GM21737 (cell line): ENCODE results near the gene GTPBP8.
A peak's percentile ranks its signal among the peaks of the same experiment; 100 is the strongest.
"Not testable (repeated sequence)": the region's sequence is repeated elsewhere in the genome, so short reads cannot be mapped to it uniquely, and the experiment has no call there.

ENCODE experiments used
- ATAC-seq: cut with Tn5 transposase; IDR thresholded peaks from one replicate; pipeline ENCODE4 v1.9.1; 2021; ENCODE audit warnings: mild to moderate bottlenecking, moderate library complexity; ENCODE audit not compliant: unreplicated experiment

GTPBP8 gene

DNA sequence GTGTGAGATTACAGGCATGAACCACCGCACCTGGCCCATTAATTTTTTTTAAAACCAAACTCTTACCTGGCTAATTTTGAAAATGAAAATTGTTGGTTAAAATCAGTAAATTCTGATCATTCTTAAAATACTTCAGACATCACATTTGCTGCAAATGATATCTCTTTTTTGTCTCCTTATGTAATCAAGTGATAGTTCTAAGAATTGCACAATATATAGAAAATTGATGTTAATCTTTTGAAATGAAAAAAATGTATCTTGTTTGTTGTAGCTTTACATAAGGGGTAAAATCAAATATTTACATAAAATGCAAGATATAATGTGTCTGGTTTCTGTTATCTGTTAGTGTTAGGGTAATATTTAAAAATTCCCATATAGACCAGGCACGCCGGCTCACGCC lies 5.0 kb downstream of the GTPBP8 start:
- no peak for ATAC-seq

DNA sequence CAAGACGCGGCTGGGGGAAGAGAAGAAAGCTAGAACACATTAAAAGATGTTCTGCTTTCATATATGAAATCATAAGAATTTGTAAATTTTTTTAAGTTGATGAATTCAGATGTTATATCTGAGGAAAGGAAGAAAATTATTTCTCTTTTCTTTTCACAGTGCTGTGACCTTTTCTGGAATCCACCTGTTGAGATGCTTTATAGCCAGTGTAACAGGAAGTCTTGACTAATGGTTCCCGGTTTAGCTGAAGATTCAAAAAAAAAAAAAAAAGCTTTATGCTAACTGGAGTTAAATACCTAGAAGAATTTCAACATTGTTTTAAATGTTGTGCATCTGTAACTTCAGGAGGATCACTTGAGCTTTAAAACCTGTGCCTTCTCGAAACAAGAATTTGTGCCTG lies 9.9 kb downstream of the GTPBP8 start:
- no peak for ATAC-seq

DNA sequence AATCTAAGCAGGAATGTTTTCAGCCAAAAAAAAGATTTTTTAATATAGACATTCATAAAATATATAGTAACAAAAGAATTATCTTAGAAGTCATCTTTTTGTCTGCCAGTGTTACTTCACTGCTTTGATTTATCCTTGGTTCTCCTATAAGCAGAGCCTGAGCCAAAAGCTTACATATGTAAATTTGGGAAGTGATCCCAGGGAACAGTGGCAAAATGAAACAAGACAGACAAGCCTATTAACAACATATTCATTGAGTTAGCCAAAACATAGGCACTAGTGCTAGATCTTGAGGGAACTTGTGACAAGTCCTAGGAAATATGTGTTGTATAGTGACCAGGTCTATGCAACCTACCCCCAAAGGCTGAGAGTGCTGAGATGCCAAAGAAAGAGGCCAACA lies 11.3 kb downstream of the GTPBP8 start:
- ATAC-seq = no peak

DNA sequence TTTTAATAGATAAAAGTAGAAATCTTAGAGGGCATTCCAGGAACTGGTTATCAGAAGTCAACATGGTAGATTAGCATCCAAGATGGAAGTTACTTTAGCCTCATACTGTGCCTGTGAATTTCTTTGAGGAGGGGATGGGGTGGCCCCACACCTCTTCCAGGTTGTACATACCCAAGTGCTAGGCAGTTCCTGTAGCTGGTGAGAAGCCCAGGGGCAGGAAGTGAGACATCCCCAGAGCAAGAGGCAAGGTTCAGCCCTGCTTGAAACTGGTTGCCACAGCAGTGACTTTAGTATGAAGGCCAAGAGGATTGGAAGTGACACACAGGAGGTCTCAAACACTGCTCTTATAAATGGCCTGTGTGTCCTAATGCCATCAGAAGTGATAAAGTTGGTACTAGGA lies 11.9 kb downstream of the GTPBP8 start:
- no peak for ATAC-seq

DNA sequence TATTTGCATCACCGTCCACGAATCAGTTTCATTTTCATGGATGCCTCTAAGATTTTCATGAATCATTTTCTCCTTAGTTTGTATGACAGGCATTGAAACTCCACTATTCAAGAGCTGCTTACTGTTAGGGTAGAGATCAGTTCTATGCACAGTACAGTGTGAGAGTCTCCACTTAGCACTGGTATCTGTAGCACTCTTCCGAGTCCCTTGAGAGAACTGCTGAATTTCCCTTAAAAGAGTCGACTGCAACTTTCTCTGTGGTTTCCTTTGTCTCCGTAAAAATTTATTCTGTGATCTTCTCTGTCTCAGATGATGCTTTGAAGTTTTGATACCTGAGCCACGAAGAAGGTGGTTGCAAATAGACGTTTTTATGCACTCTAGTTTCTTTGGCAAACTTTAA lies 14.8 kb downstream of the GTPBP8 start:
- ATAC-seq = no peak

DNA sequence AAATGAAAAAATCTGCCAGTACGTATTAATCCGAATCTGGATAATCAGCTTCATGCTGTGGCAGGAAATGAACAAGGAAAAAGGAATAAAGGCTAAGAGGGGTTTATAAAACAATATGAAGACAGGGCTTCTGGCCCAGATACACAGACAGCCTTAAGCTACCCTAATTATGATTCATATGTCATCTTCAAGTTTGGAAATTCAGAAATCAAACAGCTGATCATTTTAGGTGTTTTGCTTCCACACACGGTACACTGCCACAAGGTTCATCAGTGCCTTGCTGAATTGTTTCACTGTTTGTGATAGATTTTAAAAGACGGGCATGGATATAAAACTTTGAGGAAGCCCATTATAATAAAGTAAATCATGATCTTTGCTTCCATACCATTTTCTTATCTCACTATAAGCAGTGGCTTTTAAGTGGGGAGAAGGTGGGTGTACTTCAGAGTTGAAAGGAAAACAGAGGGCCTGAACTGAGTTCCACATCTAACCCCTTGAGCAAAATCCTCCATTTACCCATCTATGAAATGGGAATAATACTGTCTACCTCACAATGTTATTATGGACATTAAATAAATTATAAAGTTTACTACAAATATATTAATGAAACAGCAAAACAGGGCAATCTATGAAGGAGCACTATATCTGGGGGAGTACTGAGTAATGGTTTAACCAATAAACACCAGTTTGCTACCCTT lies 15.7 kb downstream of the GTPBP8 start:
- no peak for ATAC-seq

DNA sequence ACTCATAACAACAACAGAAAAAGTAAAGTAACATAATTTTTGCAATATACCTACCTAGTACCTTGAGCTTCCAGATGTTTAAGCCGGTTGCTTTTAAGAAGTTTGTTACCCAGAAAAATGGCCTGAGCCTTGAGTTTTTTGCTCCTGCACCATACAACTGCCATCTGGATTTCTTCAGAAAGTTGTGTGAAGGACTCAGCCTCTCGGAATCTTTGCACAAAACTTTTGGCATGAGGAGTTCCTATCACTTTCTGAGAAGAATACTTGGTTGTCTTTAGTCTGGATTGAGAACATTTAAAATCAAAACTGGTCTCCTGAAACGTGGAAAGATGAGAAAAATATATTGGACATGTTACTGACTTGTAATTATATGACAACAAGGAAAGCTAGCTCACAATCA lies 17.3 kb downstream of the GTPBP8 start:
- no peak for ATAC-seq

DNA sequence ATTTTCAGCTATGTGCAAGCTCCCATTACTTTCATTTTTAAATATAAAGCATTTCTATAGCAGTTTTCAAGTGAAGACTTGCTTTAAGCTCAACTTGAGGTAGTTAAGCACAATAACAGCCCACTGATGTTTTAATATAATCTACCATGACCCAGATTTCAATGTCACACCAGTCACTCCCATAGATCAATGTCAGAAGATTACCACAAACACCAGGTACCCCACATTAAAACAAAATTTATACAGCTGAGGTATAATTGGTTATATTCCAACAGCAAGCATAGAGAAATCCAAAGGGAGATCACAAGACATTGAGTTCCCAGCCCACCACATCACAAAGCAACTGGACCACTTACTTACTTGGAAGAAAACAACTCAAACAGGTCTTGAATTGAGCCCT lies 22.8 kb downstream of the GTPBP8 start:
- no peak for ATAC-seq

DNA sequence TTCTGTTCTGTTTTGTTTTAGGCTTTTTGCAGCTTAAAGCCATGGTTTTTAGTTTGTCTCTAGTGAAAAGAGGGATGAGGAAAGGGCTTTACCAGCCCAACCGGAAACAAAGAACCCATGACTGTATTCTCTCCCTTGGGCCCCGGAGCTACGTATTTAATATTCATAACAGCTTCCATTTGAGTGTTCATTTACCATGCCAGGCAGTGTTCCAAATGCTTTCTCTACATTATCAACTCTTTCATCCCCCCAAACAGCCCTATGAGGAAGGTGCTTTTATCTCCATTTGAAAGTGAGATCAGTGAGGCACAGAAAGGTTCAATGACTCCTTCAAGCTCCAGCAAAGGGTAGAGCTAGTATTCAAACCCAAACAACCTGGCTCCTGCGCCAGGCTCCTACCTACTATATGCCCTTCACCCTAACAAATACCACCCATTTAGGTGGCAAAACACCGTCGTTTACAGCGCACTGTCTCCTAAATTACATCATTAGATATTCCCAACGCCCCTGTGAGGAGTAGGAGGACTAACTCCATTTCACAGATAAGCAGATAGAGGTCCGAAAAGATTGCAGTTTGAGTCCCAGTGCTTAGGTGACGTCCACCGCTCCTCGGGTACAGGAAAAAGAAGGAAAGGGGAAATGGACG lies 27.9 kb downstream of the GTPBP8 start:
- no peak for ATAC-seq

DNA sequence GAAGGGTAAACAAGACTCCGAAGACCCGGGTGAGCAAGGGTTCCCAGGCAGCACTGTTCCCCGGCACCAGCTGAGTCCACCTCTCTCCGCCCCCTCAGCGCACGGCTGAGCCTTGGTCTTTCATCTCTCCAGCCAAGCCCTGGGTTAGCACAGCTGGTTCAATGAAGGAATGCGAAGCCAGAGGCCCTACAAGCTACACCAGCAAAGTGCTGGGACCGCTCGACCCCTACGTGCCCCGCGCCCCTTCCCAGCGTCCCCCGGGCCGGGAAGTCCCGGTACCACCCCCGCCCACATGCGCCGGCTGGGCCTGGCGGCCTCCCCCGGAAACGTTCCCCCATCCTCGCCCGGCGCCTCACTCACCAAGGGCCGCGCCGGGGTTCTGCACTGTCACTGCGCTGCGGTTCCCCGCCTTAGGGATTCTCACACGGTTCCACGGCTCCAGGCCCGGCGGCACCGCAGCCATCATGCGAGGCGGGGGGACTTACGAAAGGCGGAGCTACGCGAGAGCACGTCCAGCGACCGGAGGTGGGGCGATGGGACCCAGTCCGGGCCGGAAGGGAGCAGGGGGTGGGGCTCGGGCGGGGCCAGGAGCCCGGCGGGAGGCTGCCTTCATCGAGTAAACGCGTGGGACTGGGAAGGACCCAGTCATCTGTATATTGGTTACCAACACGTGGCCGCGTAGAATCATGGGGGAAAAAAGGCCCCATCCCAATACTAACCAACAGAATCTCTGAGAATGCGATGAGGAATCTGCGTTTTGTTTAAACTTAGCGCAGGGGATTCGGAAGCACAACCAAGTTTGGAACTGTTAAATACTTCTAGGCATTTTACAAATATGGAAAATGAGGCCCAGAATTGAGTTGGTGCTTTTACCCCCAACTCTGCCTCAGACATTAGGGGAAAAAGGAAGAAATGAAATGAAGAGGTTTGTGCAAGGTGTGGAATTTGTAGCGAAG lies 28.7 kb downstream of the GTPBP8 start:
- ATAC-seq = peak; percentile 92

DNA sequence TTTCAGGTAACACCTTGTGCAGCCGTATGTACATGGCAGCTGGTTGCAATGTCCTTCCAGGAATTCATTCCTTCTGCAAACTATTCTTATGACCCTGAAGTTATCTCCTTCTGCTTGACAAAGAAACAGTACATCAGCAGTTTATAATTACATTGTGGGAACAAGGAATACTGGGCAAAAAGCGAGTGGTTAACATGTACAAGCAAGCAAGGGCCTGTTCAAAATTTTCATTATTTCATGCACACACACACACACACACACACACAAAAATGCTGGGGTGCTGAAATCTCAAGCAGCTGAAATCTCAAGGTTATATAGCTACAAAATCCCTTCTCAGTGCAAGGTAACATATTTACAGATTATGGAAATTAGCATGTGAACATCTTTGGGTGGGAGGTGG lies 30.7 kb downstream of the GTPBP8 start:
- ATAC-seq = no peak

DNA sequence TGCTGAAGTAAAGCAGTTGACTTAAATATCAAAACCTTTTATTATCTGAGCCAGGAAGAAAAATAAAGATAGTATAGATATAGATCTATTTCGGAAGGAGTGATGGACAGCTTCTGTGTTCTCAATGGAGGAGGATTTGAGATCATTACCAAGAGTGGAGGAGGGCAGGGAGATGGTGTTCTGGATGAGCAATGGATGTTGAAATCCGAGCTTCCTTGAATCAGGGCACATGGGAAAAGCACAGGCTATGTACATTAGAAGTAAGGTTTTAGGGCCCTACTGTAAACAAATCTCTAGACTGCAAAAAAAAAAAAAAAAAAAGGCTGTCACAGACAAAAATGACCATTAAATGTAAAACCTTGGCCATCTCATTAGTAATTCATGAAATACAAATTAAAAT lies 43.2 kb downstream of the GTPBP8 start:
- ATAC-seq = no peak

DNA sequence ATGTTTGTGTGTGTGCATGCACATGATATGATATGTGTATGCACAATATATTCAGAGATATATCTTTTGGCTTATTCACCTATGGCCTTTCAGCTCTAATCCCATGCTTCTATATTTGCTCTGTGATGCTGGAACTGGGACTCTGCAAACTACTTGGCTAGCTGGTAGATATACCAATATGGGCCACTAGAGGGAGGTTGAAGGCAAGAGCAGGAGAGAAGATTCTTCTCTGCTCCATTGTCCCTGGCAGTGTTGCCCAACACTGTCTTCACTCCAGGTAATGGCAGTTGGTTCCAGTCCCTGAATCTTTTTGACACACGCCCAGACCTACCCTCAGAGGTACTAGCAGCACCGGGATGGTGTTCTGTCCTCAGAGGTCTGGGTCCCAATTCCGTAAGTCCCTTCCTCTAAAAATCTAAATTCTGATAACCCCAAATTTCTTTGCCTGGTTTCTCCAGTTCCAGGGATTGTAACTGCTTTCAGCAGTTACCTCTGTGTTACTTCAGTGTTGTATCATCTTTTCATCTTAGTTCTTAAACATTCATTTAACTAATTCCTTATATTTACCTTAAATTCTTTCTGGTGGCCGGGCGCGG lies 44.7 kb downstream of the GTPBP8 start:
- no peak for ATAC-seq

DNA sequence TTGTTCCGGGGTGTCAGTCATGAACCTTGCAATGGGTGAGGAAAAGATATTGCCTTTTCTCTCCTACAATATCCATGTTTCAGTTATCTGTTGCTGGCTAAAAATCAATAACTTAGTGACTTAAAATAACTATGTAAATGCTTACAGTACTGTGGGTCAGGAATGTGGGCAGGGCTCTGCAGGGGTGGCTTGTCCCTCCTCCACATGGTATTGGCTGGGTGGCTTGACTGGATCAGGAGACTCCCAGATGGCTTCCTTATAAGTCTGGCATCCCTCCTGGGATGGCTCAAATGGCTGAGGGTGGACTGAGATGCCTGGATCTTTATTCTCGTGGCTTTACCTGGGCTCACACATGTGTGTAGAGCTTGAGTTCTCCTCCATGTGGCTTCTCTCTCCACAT lies 47.5 kb downstream of the GTPBP8 start:
- ATAC-seq = no peak

DNA sequence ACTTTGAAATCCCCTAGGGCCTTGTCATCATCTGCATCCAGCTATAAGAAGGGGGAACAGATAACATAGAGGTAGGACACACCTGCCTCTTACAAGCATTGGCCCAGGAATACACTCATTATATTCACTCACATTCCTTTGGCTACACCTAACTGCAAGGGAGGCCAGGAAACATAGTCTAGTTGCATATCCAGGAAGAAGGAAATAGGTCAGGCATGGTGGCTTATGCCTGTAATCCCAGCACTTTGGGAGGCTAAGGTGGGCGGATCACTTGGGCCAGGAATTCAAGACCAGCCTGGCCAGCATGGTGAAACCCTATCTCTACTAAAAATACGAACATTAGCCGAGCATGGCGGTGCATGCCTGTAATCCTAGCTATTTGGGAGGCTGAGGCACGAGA lies 48.8 kb downstream of the GTPBP8 start:
- no peak for ATAC-seq

DNA sequence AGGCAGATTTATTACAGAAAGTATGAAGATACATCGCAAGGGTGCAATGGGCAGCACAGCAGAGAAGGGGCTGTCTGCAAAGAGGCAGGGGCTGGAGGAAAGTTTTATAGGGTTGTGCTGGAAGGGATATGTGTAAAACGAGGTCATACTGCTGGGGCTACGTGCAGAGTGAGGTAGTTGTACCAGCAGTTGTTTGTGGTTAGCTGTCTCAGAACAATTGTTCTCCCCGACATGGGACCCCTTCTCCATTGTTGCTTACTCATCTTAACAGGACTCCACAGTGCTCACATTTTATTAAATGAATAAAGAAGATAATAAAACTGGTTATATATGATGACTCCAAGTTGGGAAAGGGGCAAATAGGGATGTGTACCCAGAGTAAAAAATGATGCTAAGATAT lies 49.4 kb downstream of the GTPBP8 start:
- ATAC-seq = no peak

DNA sequence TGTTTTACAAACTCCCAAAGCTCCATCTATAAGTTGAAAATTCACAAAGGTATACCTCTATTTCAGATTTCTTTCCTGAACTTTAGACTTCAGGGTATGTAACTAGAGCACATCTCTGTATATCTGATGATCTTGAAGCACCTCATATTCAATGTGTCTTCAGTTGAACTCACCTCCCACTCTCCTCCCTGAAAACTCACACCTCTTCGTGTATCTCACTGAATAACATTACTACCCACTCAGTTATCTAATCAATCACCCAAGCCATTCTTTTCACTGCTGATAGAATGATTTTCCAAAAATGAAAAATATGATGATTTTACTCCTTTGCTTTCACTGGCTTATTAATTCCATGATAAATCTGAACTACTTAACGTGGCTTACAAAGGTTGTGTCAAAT lies 52.9 kb downstream of the GTPBP8 start:
- no peak for ATAC-seq

DNA sequence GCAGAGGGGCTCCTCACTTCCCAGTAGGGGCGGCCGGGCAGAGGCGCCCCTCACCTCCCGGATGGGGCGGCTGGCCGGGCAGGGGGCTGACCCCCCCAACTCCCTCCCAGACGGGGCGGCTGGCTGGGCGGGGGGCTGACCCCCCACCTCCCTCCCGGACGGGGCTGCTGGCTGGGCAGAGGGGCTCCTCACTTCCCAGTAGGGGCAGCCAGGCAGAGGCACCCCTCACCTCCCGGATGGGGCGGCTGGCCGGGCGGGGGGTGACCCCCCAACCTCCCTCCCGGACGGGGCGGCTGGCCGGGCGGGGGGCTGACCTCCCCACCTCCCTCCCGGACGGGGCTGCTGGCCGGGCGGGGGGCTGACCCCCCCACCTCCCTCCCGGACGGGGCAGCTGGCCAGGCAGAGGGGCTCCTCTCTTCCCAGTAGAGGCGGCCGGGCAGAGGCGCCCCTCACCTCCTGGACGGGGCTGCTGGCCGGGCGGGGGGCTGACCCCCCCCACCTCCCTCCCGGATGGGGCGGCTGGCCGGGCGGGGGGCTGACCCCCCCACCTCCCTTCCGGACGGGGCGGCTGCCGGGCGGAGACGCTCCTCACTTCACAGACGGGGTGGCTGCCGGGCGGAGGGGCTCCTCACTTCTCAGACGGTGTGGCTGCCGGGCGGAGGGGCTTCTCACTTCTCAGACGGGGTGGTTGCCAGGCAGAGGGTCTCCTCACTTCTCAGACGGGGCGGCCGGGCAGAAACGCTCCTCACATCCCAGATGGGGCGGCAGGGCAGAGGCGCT lies 55.6 kb downstream of the GTPBP8 start:
- not testable (repeated sequence) for ATAC-seq

DNA sequence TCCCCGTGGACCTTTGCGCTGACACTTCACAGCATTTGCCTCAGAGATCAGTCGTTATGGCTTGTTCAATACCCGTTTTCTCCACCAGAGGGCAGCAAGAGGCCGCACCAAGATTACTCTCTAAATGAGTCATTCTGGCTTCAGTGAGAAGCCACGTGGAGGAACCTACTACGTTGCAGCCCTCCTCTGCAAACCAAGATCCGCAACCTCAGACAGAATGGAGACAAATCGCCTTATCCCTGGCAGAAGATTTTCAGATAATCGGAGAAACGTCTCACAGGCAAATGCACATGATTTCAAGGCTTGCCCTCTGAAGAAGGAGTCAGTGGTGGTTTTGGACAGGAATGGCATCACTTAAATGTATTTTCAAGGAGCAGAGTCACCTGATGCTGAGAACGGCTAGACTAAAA lies 60.5 kb downstream of the GTPBP8 start:
- ATAC-seq = peak; percentile 93
